Mammary epithelial cell (primary cell): Measurements from ENCODE around the gene MYO16.

Experiments
- EZH2 ChIP-seq: IDR thresholded peaks from 2 replicates; pipeline ENCODE4 v1.6.1; 2012; ENCODE audit warnings: low read length, inconsistent platforms, borderline replicate concordance
- TF ChIP-seq, protein P1 (sequence below), 2 donors: IDR thresholded peaks in 1 of 2; conservative IDR thresholded peaks in 1 of 2; 2 replicates each; pipeline ENCODE4 v1.5.1; 2011 to 2012; ENCODE audit warnings: inconsistent platforms in 2 of 2, low read length in 2 of 2, mild to moderate bottlenecking in 2 of 2, control low read depth in 1 of 2, low read depth in 1 of 2; ENCODE audit not compliant: insufficient read depth in 1 of 2; ENCODE audit errors: extremely low read depth in 1 of 2

DNA sequence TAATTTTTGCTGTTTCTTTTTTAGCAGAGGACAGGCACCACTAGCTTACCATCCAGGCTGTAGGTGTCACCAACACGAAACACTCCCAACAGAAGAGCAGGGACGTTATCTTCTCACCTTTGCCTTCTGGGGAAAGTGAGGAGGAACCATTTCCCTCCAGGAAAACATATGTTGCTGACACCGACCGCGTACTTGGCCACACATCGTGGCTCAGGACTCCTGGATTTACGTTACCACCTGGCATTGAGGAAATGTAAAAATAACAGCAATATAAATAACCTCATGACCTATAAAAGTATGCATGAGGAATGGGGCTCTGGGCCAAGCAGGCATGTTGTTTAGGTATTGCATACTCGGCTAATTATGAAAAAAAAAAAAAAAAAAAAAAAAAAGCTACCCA lies 525.1 kb downstream of the MYO16 start:
- TF ChIP-seq, protein P1, sequence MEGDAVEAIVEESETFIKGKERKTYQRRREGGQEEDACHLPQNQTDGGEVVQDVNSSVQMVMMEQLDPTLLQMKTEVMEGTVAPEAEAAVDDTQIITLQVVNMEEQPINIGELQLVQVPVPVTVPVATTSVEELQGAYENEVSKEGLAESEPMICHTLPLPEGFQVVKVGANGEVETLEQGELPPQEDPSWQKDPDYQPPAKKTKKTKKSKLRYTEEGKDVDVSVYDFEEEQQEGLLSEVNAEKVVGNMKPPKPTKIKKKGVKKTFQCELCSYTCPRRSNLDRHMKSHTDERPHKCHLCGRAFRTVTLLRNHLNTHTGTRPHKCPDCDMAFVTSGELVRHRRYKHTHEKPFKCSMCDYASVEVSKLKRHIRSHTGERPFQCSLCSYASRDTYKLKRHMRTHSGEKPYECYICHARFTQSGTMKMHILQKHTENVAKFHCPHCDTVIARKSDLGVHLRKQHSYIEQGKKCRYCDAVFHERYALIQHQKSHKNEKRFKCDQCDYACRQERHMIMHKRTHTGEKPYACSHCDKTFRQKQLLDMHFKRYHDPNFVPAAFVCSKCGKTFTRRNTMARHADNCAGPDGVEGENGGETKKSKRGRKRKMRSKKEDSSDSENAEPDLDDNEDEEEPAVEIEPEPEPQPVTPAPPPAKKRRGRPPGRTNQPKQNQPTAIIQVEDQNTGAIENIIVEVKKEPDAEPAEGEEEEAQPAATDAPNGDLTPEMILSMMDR (conservative IDR thresholded peaks at IDR 0.05 in 1 of 2, IDR thresholded peaks at IDR 0.05 in 1 of 2; ENCODE audit: extremely low read depth in 1 of 2, insufficient read depth in 1 of 2, low read depth in 1 of 2, low read length in 2 of 2), result no peak
- no peak for TF ChIP-seq EZH2
